NCI-H1048 (cell line): ENCODE results near the gene RELA.
A peak's percentile ranks its signal among the peaks of the same experiment; 100 is the strongest.
"Not testable (repeated sequence)": the region's sequence is repeated elsewhere in the genome, so short reads cannot be mapped to it uniquely, and the experiment has no call there.

Source experiments
- DNase-seq: peaks from one replicate; lab custom pipeline; 2025; lab: John Stamatoyannopoulos, UW

Gene RELA

DNA sequence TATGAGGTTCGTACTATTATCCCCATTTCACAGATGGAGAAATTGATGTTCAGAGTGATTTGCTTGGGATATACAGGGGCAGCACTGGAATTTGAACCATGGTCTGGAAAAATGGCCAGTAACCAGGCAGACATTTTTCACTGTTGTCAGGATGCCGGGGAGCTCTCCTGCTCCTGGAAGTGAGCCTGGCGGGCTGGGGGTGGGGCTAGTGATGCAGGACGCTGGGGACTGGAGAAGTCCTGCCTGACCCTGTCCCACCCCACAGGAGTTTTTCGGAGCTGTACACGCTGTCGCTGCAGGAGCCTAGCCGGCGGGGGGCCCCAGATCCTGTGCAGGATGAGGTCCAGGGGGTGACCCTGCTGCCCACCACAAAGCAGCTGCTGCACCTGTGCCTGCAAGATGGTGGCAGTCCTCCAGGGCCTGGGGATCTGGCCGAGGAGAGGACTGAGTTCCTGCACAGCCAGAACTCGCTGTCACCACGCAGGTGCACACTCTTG is 13.7 kb downstream of the RELA start:
- no peak for DNase-seq

DNA sequence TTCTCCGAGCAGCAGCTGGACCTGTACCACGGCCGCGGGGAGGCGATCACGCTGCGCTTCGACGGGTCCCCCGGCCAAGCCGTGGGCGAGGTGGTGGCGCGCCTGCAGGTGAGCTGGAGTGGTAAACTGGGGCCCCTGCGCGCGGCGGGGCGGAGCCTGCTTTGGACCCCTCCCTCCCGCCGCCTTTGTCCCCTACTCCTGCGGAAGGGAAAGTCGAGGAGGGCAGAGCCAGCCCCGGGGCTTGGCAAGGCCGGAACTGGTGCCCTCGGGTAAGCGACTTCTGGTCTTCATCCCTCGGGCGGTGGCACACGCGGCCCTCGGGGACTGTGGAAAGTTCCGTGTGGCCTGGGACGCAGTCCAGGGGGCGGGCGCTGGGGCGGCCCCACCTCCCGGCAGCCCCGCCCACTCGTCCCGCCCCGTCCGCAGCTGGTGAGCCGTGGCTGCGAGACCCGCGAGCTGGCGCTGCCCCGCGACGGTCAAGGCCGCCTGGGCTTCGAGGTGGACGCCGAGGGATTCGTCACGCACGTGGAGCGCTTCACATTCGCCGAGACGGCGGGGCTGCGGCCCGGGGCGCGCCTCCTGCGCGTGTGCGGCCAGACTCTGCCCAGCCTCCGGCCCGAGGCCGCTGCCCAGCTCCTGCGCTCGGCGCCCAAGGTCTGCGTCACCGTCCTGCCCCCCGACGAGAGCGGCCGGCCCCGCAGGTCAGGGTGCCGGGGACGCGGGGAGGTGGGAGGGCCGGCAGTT is 15.6 kb downstream of the RELA start:
- DNase-seq: no peak

DNA sequence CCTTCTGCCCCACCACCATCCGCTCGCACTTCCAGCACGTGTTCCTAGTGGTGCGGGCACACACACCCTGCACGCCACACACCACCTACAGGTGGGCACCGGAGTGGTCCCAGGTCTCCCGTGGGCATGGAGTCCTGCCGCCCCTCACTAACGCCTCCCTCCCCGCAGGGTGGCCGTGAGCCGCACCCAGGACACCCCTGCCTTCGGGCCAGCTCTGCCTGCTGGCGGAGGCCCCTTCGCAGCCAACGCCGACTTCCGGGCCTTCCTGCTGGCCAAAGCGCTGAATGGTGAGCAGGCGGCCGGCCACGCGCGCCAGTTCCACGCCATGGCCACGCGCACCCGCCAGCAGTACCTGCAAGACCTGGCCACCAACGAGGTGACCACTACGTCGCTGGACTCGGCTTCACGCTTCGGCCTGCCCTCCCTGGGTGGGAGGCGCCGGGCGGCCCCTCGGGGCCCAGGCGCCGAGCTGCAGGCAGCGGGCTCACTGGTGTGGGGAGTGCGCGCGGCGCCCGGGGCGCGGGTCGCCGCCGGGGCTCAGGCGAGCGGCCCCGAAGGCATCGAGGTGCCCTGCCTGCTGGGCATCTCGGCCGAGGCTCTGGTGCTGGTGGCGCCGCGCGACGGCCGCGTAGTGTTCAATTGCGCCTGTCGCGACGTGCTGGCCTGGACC is 16.3 kb downstream of the RELA start:
- DNase-seq: no peak

DNA sequence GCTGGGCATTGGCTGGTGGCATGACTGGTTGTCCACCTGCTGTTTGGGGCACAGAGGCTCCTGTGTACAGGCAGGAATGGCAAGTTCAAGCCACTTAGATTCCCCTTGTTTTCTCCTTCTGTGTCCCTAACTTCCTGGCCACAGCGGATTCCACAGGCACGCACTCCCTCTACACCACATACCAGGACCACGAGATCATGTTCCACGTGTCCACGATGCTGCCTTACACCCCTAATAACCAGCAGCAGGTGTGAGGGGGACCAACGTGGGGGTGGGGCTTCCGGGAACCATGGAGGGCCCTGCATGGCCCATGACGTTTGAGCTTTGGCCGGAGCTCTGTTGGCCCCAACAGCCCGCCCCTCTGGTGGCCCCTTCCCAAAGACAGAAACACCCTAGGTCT is 17.0 kb downstream of the RELA start:
- DNase-seq: no peak

DNA sequence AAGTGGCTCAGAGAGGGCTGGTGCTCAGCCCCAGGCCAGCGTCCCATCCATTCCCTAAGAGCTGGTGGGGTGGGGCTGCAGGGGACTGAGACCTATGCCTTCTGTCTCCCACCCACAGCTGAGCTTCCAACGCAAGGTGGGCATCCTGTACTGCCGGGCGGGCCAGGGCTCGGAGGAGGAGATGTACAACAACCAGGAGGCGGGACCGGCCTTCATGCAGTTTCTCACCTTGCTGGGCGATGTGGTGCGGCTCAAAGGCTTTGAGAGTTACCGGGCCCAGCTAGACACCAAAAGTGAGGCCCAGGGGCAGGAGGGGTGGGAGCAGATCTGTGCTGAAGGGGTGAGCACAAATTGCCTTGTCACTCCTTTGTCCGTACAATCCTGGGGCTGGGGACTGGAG is 17.9 kb downstream of the RELA start:
- no peak for DNase-seq

DNA sequence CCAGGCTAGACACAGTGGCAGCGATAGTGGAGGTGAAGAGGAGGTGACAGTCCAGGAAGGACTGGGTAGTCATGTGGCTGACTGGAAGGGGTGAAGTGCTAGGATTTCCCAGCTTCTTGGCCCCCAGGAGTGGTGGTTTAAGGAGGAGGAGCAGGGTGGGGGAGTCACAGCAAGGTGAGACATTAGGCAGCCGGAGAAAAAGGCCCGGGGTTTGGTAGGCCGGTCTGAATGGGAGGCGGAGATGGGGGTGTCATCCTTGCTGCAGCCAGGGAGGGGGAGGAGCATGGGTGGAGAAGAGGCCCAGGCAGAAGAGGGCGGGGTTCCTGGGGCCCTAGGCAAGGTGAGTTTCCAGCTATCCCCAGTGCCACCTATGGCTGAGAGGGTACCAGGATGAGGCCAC is 18.7 kb downstream of the RELA start:
- no peak for DNase-seq

DNA sequence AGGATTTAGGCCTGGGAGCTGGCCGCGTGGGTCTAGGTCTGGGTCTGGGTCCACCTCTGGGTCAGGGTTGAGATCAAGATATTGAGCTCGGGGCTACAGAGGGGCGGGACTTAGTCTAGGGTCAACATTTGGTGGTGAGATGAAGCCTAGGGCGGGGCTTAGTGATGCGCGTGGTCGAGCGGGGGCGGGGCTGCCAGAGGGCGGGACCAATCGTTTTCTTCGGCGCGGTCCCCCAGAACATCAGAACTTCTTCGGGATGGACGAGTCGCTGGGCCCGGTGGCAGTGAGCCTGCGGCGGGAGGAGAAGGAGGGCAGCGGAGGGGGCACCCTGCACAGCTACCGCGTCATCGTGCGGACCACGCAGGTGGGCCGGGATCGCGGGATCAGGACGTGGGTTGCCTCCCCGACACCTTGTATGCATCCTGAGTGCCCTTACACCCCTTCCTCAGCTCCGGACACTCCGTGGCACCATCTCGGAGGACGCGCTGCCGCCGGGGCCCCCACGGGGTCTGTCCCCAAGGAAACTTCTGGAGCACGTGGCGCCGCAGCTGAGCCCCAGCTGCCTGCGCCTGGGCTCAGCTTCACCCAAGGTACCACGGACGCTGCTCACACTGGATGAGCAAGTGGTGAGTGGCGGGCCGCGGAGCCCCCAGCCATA is 20.6 kb downstream of the RELA start:
- DNase-seq: no peak

DNA sequence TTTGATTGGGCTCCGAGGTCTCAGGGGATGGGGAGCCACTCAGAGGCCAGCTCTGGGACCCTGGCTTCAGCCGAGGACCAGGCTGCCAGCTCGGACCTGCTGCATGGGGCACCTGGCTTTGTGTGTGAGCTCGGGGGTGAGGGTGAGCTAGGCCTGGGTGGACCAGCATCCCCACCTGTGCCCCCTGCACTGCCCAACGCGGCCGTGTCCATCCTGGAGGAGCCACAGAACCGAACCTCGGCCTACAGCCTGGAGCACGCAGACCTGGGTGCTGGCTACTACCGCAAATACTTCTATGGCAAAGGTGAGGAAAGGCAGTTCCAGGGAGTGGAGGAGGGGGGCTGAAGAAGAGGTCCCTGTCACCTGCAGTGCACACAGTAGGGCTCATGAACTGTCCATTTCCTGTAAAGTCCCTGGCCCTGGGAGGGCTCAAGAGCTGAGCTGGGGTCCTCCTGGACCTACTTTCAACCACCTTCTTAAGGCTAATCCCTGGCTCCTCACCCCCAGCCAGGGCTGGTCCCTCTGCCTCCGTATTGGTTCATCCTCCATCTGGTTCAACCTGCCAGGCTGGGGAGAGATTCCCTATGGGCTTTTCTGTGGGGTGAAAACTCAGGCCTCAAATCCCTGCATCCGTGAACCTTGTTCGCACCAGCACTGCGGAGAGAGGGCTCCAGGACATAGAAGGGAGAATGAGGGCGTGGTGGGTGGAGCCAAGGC is 21.3 kb downstream of the RELA start:
- no peak for DNase-seq

DNA sequence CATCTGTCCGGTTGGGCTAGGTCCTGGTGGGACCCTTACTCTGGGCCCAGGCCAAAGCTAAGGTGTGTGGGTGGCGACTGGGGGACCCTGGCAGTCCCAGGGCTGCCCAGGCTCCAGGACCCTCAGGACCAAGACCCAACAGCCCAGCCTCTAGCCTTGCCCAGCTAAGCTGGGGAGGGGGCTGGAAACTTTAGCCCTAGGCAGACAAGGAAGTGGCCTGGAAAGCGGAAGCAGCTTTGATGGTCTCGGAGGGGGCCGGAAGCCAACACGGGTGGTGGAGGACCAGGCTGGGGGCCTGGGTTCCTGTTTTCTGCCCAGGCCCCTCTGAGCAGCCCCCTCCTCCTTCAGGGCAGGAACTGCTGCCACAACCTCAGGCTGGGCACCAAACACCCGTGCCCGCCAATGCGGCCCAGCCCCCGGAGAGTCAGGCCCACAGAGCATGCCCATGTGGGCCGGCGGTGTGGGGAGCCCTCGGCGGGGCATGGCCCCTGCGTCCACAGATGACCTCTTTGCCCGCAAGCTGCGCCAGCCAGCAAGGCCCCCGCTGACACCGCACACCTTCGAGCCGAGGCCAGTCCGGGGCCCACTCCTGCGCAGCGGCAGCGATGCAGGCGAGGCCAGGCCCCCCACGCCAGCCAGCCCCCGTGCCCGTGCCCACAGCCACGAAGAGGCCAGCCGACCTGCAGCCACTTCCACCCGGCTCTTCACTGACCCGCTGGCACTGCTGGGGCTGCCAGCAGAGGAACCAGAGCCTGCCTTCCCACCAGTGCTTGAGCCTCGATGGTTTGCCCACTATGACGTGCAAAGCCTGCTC is 22.0 kb downstream of the RELA start:
- no peak for DNase-seq

DNA sequence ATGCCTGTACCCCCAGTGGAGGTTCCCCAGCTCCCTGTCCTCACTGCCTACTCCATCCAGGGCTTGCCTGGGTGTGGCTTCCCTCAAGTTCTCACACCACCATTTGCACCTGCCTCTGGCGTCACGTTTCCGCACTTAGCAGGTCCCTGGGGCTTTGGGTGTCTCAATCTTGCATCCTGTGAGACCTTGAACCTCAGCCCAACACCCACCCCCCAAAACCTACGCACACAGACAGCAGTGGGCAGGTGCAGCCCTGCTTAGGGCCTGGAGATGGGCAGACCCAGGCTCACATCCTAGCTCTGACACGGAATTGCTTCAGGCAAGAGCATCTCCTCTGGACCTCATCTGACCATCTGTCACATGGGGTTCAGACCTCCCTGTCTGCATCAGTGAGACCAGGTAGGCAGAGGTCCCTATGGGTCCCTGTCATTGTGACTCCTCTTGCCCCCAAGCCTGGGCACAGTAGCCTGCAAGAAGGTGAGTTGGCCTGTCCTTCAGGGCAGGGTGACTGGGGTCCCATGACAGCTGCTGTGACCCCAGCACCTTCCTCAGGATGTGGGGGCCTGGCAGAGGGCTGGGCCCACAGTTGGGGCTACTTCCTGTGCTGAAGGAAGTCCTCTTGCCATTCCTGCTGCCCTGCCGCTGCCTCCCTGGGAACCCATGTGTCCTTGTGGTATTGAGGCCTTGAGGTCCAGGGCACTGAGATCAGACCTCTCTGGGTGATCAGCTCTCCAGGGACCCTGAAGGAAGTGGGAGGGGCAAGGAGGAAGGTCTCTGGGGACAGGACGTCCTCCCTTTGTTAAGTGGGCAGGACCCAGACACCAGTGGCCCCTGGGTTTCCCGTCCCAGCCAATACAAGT is 22.9 kb downstream of the RELA start:
- no peak for DNase-seq

DNA sequence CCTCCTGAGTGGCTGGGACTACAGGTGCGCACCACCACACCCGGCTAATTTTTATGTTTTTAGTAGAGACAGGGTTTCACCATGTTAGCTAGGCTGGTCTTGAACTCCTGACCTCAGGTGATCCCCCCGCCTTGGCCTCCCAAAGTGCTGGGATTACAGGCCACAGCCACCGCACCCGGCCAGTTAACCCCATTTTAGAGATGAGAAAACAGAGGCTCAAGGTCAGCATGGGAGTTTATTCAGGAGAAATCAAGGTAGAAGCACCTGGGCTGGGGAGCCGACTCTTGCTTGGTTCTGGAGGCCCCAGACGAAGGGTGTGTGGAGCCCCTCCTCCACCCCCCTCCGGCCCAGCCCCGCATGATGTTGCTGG is 23.5 kb downstream of the RELA start:
- not testable (repeated sequence) for DNase-seq

DNA sequence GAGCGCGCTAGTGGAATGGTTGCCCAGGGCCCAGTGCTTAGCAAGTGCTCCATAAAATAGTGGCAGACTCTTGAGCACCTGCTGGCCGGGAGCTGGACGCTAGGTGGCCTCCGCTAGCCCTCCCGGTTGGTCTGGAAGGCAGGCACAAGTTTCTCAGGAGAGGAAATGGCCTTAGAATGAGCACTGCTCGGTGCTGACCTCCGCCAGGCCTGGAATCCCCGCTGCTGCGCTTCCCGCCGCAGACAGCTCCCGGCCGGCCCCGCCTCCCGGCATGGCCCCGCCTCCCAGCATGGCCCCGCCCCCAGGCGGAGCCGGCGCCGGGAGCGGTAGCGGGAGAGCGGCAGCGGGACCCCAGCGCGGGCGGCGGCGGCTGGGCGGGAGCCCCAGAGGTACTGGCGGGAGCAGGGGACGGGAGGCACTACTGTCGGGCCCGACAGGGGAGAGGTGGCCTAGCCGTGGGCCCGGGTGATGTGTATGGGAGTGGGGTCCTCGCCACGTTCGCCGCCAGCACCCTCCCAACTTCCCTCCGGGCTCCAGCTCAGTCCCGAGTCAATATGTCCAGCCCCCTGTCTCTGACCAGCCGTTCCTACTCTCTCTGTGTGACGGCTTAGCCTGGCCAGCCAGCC is 24.8 kb downstream of the RELA start, which contains the start of gene SIPA1:
Gene SIPA1, plus strand, starts transcription at position 308 of the 626 bp plus-strand sequence. CDS start 2,821 bp downstream, outside the sequence.
- peak; percentile 41 for DNase-seq

DNA sequence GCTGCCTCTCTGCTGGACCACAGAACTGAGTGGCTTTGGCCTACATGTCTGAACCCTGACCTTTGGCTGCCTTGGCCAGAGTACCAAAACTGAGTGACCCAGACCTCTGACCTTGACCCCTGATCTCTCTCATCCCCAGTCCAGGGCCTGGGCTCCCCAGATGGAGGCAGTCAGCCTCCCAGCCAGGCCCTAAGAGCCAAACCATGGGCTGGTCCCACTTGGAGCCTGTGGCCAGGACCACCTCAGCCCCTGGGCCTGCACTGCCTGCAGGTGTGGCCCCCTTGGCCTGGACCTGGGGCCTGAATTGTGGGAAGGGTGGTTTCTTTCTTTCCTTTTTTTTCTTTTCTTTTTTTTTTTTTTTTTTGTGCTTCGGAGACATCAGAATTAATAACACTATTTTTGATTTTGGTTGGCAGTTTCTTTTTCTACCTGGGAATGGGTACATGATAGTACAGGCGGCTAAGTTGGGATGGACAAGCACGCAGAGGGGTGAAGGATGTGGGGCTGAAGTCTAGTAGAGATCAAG is 25.6 kb downstream of the RELA start:
- no peak for DNase-seq

DNA sequence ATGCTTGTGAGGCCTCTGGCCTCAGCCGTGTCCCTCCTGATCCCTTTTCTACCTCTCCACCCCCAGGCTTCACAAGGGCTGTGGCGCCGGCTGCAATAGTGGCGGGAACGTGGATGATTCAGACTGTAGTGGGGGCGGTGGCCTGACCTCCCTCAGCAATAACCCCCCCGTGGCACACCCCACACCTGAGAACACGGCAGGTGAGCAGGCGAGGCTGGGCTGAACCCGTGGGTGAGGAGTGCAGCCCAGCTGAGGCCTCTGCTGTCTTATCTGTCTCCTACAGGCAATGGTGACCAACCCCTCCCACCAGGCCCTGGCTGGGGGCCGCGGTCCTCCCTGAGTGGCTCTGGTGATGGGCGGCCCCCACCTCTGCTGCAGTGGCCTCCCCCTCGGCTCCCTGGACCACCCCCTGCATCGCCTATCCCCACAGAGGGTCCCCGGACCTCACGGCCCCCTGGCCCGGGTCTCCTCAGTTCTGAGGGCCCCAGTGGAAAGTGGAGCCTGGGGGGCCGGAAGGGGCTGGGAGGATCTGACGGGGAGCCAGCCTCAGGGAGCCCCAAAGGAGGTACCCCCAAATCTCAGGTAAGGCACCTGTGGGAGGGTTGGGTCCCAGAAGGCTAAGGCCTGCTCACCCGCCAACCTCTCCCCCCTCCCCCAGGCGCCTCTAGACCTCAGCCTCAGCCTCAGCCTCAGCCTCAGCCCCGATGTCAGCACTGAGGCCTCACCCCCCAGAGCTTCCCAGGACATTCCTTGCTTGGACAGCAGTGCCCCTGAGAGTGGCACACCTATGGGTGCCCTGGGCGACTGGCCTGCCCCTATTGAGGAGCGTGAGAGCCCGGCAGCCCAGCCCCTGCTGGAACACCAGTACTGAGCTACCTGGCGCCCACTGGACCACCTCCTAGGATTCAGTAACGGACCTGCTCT is 26.3 kb downstream of the RELA start:
- DNase-seq: no peak

DNA sequence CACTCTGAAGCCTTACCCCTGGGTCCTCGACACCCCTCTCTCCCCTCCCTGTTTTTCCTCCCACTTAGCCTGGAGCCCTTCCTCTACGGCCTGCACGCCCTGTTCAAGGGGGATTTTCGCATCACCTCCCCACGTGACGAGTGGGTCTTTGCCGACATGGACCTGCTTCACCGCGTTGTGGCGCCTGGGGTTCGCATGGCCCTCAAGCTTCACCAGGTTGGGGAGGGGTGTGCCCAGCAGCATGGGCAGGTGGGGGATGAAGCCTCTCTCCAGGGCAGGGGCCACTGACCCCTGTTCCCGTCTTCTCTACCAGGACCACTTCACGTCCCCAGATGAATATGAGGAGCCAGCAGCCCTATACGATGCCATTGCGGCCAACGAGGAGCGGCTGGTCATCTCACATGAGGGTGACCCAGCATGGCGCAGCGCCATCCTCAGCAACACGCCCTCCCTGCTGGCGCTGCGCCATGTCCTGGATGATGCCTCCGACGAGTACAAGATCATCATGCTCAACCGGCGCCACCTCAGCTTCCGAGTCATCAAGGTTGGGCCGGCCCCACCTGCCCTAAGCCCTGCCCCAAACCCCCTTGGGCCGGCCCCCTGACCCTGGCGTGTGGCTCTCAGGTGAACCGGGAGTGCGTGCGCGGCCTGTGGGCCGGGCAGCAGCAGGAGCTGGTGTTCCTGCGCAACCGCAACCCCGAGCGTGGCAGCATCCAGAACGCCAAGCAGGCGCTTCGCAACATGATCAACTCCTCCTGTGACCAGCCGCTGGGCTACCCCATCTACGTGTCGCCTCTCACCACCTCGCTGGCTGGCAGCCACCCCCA is 27.6 kb downstream of the RELA start:
- no peak for DNase-seq

DNA sequence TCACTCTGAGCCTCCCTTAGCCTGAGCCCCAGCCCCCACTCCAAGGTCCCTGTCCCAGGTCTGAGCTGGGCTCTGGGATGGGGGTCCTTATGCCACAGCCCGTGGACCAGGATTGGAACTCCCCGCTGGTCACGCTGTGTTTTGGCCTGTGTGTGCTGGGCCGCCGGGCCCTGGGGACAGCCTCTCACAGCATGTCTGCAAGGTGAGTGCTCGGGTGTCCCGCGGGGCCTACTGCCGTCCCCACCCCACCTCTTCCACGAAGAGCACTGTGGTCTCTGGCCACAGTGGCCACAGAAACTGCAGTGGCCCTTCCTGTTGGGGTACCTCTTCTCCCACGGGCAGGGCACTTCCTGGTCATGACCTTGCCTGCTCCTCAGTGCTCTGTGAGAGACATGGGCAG is 28.3 kb downstream of the RELA start:
- no peak for DNase-seq

DNA sequence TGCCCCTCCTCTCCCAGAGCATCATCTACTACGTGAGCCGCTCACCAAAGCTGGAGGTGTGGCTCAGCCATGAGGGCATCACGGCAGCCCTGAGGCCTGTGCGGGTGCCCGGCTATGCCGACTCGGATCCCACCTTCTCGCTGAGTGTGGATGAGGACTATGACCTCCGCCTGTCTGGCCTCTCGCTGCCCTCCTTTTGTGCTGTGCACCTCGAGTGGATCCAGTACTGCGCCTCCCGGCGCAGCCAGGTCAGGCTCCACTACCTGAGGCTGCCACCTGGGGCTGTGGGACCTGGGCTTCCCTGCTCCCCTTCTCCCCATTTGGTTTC is 28.6 kb downstream of the RELA start:
- no peak for DNase-seq
